HepG2 (cell line): ENCODE measurements around the gene BPIFB2.

Experiments used
- CEBPB ChIP-seq: IDR thresholded peaks from 2 replicates; pipeline ENCODE4 v1.6.1; 2011; ENCODE audit warnings: low read depth, low read length, improper control_type of control experiment, borderline replicate concordance
- CREB1 ChIP-seq, 2 experiments: fragments of 450-650 bp in 1 of 2; IDR thresholded peaks; 2 replicates each; pipeline ENCODE4 v1.6.1; 2016 to 2017; ENCODE audit warnings: control low read depth in 1 of 2, mild to moderate bottlenecking in 1 of 2, missing compliant biosample characterization in 1 of 2, missing genetic modification characterization in 1 of 2
- DNMT3B ChIP-seq: conservative IDR thresholded peaks from 2 replicates; pipeline ENCODE4 v1.6.1; 2016; ENCODE audit warnings: missing biosample characterization, control low read depth
- EZH2 ChIP-seq: conservative IDR thresholded peaks from 2 replicates; pipeline ENCODE4 v1.6.1; 2012; ENCODE audit warnings: mild to moderate bottlenecking, low read depth, low read length, moderate library complexity
- IKZF1 ChIP-seq: fragments of 450-650 bp; IDR thresholded peaks from 2 replicates; pipeline ENCODE4 v1.7.1; 2016
- MEF2D ChIP-seq: sonication (generic); formaldehyde crosslinking; IDR thresholded peaks from 2 replicates; pipeline ENCODE4 v1.5.1; 2020; ENCODE audit warnings: mild to moderate bottlenecking, missing genetic modification reagents
- MTA1 ChIP-seq: sonication (generic); formaldehyde crosslinking; IDR thresholded peaks from 2 replicates; pipeline ENCODE4 v1.4.0; 2020; ENCODE audit warnings: missing genetic modification reagents, mild to moderate bottlenecking, borderline replicate concordance
- POLR2A ChIP-seq, 2 experiments: IDR thresholded peaks; 2 replicates each; pipeline ENCODE4 v1.6.1; 2011; ENCODE audit warnings: low read depth in 2 of 2, low read length in 2 of 2, mild to moderate bottlenecking in 1 of 2, moderate library complexity in 1 of 2; ENCODE audit not compliant: insufficient read depth in 1 of 2
- ZBTB20 ChIP-seq: sonication (generic); formaldehyde crosslinking; IDR thresholded peaks from 2 replicates; pipeline ENCODE4 v1.8.1; 2023; ENCODE audit warnings: missing genetic modification reagents, low read depth, mild to moderate bottlenecking, borderline replicate concordance
- ZKSCAN5 ChIP-seq: sonication (generic); formaldehyde crosslinking; IDR thresholded peaks from 2 replicates; pipeline ENCODE4 v1.5.1; 2020; ENCODE audit warnings: mild to moderate bottlenecking, missing genetic modification reagents
- ZNF460 ChIP-seq: sonication (generic); formaldehyde crosslinking; IDR thresholded peaks from 2 replicates; pipeline ENCODE4 v1.5.1; 2020; ENCODE audit warnings: missing genetic modification reagents, mild to moderate bottlenecking, borderline replicate concordance
- TF ChIP-seq, protein P1 (sequence below): sonication (generic); formaldehyde crosslinking; IDR thresholded peaks from 2 replicates; pipeline ENCODE4 v1.5.0; 2020; ENCODE audit warnings: mild to moderate bottlenecking, missing genetic modification reagents, moderate library complexity

DNA sequence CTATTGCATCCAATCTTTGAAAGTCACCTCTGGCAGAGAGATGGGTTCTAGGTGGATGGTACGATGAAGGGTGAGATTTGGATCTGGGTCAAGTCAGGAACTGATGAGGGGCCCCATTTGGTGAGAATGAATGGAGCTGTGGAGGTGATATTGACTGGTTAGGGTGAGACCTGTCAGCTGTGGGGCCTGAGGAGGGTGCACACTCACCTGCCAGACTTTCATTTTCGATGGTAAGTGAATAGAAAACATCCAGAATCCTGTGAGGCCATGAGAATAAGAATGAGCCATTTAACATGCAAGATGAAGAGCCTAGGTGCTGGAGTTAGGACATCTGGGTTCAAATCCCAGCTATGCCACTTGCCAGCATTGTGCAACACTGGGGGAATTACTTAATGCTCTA is 10.1 kb upstream of the BPIFB2 start:
- no peak for TF ChIP-seq ZNF460
- TF ChIP-seq ZKSCAN5 (CRISPR knock-in tag), result no peak
- TF ChIP-seq EZH2, result no peak
- TF ChIP-seq MTA1, result no peak
- TF ChIP-seq POLR2A (IDR thresholded peaks at IDR 0.05; ENCODE audit: insufficient read depth in 1 of 2, low read depth in 2 of 2, low read length in 2 of 2), result no peak
- TF ChIP-seq DNMT3B (CRISPR knock-in tag), result no peak
- TF ChIP-seq ZBTB20, result no peak
- TF ChIP-seq, protein P1, sequence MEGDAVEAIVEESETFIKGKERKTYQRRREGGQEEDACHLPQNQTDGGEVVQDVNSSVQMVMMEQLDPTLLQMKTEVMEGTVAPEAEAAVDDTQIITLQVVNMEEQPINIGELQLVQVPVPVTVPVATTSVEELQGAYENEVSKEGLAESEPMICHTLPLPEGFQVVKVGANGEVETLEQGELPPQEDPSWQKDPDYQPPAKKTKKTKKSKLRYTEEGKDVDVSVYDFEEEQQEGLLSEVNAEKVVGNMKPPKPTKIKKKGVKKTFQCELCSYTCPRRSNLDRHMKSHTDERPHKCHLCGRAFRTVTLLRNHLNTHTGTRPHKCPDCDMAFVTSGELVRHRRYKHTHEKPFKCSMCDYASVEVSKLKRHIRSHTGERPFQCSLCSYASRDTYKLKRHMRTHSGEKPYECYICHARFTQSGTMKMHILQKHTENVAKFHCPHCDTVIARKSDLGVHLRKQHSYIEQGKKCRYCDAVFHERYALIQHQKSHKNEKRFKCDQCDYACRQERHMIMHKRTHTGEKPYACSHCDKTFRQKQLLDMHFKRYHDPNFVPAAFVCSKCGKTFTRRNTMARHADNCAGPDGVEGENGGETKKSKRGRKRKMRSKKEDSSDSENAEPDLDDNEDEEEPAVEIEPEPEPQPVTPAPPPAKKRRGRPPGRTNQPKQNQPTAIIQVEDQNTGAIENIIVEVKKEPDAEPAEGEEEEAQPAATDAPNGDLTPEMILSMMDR (CRISPR knock-in tag), result no peak
- no peak for TF ChIP-seq IKZF1
- TF ChIP-seq CREB1 (IDR thresholded peaks at IDR 0.05), result no peak
- no peak for TF ChIP-seq CREB1 (CRISPR knock-in tag; IDR thresholded peaks at IDR 0.05)
- peak; percentile 59 for TF ChIP-seq CEBPB
- no peak for TF ChIP-seq MEF2D (CRISPR knock-in tag)
